H9 (cell line): ENCODE results near the gene ZDHHC1. TPM values are rescaled to one million over a fixed set of nuclear protein-coding genes. Genes with fewer than 3 reads are reported as not detected.

ENCODE experiments used
- DNase-seq: peaks from one replicate; pipeline ENCODE4 v3.0.0-alpha.2; 2017
- H2AFZ ChIP-seq: one replicate; pipeline ENCODE4 v1.6.1; 2013; ENCODE audit warnings: mild to moderate bottlenecking, low read length, control low read depth, moderate library complexity
- H2AK5ac ChIP-seq: 2 replicates; pipeline ENCODE4 v1.6.1; 2013; ENCODE audit warnings: low read length, control low read depth, mixed read lengths; ENCODE audit not compliant: insufficient read length
- H2BK120ac ChIP-seq: one replicate; pipeline ENCODE4 v1.6.1; 2013; ENCODE audit warnings: low read depth, mild to moderate bottlenecking, low read length, control low read depth, inconsistent platforms; ENCODE audit not compliant: poor library complexity, severe bottlenecking
- H2BK12ac ChIP-seq: 2 replicates; pipeline ENCODE4 v1.6.1; 2013; ENCODE audit warnings: low read length, control low read depth, mixed read lengths, low read depth; ENCODE audit not compliant: insufficient read length
- H2BK15ac ChIP-seq: 2 replicates; pipeline ENCODE4 v1.6.1; 2013; ENCODE audit warnings: low read depth, low read length, control low read depth
- H2BK20ac ChIP-seq: one replicate; pipeline ENCODE4 v1.6.1; 2013; ENCODE audit warnings: low read depth, mild to moderate bottlenecking, low read length, control low read depth, inconsistent platforms; ENCODE audit not compliant: poor library complexity, severe bottlenecking
- H2BK5ac ChIP-seq: 2 replicates; pipeline ENCODE4 v1.6.1; 2013; ENCODE audit warnings: low read length, control low read depth, mixed read lengths; ENCODE audit not compliant: insufficient read length
- H3K14ac ChIP-seq: 2 replicates; pipeline ENCODE4 v1.6.1; 2013; ENCODE audit warnings: low read length, control low read depth; ENCODE audit not compliant: insufficient read depth
- H3K18ac ChIP-seq: 2 replicates; pipeline ENCODE4 v1.6.1; 2013; ENCODE audit warnings: low read depth, mild to moderate bottlenecking, mixed read lengths, low read length, control low read depth; ENCODE audit not compliant: insufficient read length
- H3K23ac ChIP-seq: 2 replicates; pipeline ENCODE4 v1.6.1; 2013; ENCODE audit warnings: low read length, control low read depth, mixed read lengths, low read depth; ENCODE audit not compliant: insufficient read length
- H3K23me2 ChIP-seq: 2 replicates; pipeline ENCODE4 v1.6.1; 2013; ENCODE audit warnings: low read depth, mild to moderate bottlenecking, mixed read lengths, low read length, control low read depth; ENCODE audit not compliant: insufficient read length, poor library complexity, severe bottlenecking
- H3K27ac ChIP-seq: 2 replicates; pipeline ENCODE4 v1.5.1; 2013; ENCODE audit warnings: low read length, control low read depth, mixed read lengths, low read depth; ENCODE audit not compliant: insufficient read length
- H3K27me3 ChIP-seq: 2 replicates; pipeline ENCODE4 v1.6.1; 2013; ENCODE audit warnings: low read length, control low read depth, inconsistent platforms; ENCODE audit not compliant: insufficient read depth
- H3K4ac ChIP-seq: 2 replicates; pipeline ENCODE4 v1.6.1; 2013; ENCODE audit warnings: low read depth, mild to moderate bottlenecking, control low read depth, inconsistent platforms, low read length, moderate library complexity
- H3K4me1 ChIP-seq: 2 replicates; pipeline ENCODE4 v1.6.1; 2013; ENCODE audit warnings: low read length, control low read depth, inconsistent platforms; ENCODE audit not compliant: insufficient read depth
- H3K4me2 ChIP-seq: 2 replicates; pipeline ENCODE4 v1.6.1; 2013; ENCODE audit warnings: low read length, control low read depth, mixed read lengths; ENCODE audit not compliant: insufficient read length, insufficient read depth
- H3K56ac ChIP-seq: 2 replicates; pipeline ENCODE4 v1.6.1; 2013; ENCODE audit warnings: low read depth, mild to moderate bottlenecking, mixed read lengths, low read length, control low read depth; ENCODE audit not compliant: insufficient read length
- H3K79me1 ChIP-seq: 2 replicates; pipeline ENCODE4 v1.6.1; 2013; ENCODE audit warnings: low read depth, mild to moderate bottlenecking, moderate library complexity, low read length, control low read depth, inconsistent platforms; ENCODE audit not compliant: insufficient read depth, poor library complexity, severe bottlenecking
- H3K79me2 ChIP-seq: 2 replicates; pipeline ENCODE4 v1.6.1; 2013; ENCODE audit warnings: low read length, control low read depth, inconsistent platforms; ENCODE audit not compliant: insufficient read depth
- H3K9ac ChIP-seq: 2 replicates; pipeline ENCODE4 v1.6.1; 2013; ENCODE audit warnings: low read length, control low read depth, mixed read lengths; ENCODE audit not compliant: insufficient read length; ENCODE audit errors: extremely low read depth
- H3K9me3 ChIP-seq: one replicate; pipeline ENCODE4 v1.6.1; 2013; ENCODE audit warnings: low read depth, low read length, inconsistent platforms; ENCODE audit not compliant: control insufficient read depth
- H3T11ph ChIP-seq: one replicate; pipeline ENCODE4 v1.6.1; 2013; ENCODE audit warnings: mild to moderate bottlenecking, low read length, control low read depth, inconsistent platforms
- H4K20me1 ChIP-seq: one replicate; pipeline ENCODE4 v1.6.1; 2013; ENCODE audit not compliant: control insufficient read depth, insufficient read length, insufficient read depth
- H4K5ac ChIP-seq: 2 replicates; pipeline ENCODE4 v1.6.1; 2013; ENCODE audit warnings: low read depth, mild to moderate bottlenecking, mixed read lengths, low read length, control low read depth; ENCODE audit not compliant: insufficient read length
- H4K8ac ChIP-seq: replicated peaks from 2 replicates; pipeline ENCODE4 v1.6.1; 2013; ENCODE audit warnings: low read length, control low read depth, mixed read lengths, low read depth; ENCODE audit not compliant: insufficient read length
- H4K91ac ChIP-seq: 2 replicates; pipeline ENCODE4 v1.6.1; 2013; ENCODE audit warnings: low read depth, mild to moderate bottlenecking, moderate library complexity, mixed read lengths, low read length, control low read depth; ENCODE audit not compliant: insufficient read length
- H3K27ac Mint-ChIP-seq, 3 experiments: 2 replicates in 2 of 3; 3 replicates in 1 of 3; pipeline ENCODE4 v1.8.0; 2020 to 2021; ENCODE audit warnings: mixed read lengths in 3 of 3, mild to moderate bottlenecking in 1 of 3, moderate library complexity in 1 of 3
- H3K27me3 Mint-ChIP-seq: 2 replicates; pipeline ENCODE4 v1.8.0; 2021; ENCODE audit warnings: low read depth, mild to moderate bottlenecking, moderate library complexity, mixed read lengths
- H3K36me3 Mint-ChIP-seq, 3 experiments: 2 replicates in 2 of 3; 3 replicates in 1 of 3; pipeline ENCODE4 v1.8.0; 2020 to 2021; ENCODE audit warnings: low read depth in 3 of 3, mixed read lengths in 3 of 3; ENCODE audit not compliant: insufficient read depth in 1 of 3
- H3K4me1 Mint-ChIP-seq, 2 experiments: 2 replicates each; pipeline ENCODE4 v1.8.0; 2020; ENCODE audit warnings: mixed read lengths in 2 of 2
- H3K4me3 Mint-ChIP-seq, 2 experiments: 2 replicates in 1 of 2; 3 replicates in 1 of 2; pipeline ENCODE4 v1.8.0; 2020 to 2021; ENCODE audit warnings: mild to moderate bottlenecking in 2 of 2, mixed read lengths in 2 of 2, moderate library complexity in 1 of 2
- H3K9me3 Mint-ChIP-seq, 2 experiments: 2 replicates in 1 of 2; 3 replicates in 1 of 2; pipeline ENCODE4 v1.8.0; 2020; ENCODE audit warnings: mild to moderate bottlenecking in 2 of 2, mixed read lengths in 2 of 2, moderate library complexity in 1 of 2
- WGBS: extraction: QIAGEN DNeasy Blood & Tissue Kit; methylation state at CpG from one replicate; pipeline ENCODE4 v1.1.7; 2013; ENCODE audit warnings: missing lambda C conversion rate, low lambda C conversion rate, mixed read lengths; ENCODE audit not compliant: insufficient read length; ENCODE audit errors: extremely low coverage; 5-methylcytosine and 5-hydroxymethylcytosine counted together
- total RNA-seq: library from RNA; stranded (reverse); gene quantifications from 2 replicates; pipeline ENCODE4 v1.2.1, GENCODE V29; 2021
- TF ChIP-seq, protein P1 (sequence below): fragments of 200-600 bp; sonication (generic); conservative IDR thresholded peaks from 3 replicates; pipeline ENCODE4 v1.8.0; 2021; ENCODE audit warnings: antibody characterized with exemption, mild to moderate bottlenecking

The ZDHHC1 gene
- total RNA-seq, 1 experiment from 2014 or later: 3.7 TPM

- no peak overlapping the region for H2BK20ac ChIP-seq
- no peak overlapping the region for H3T11ph ChIP-seq
- no CpG with 5 or more reads among the region's 5 CpGs for WGBS
- no peak overlapping the region for H3K14ac ChIP-seq
- Mint-ChIP-seq H3K36me3 (no peaks in the 10 kb centered on the region), H3K9me3 (no peaks in the 10 kb centered on the region), H3K27ac (peak overlapping the region in 2 of 3 experiments; percentile 14 to 93; a peak in 4 of 7 replicates), H3K4me1 (peaks cover 19 to 25% of the 10 kb centered on the region in 2 experiments), H3K27me3 (peaks cover 57% of the 10 kb centered on the region), H3K4me3 (peak overlapping the region in 1 of 2 experiments; percentile 52; a peak in 1 of 5 replicates)
- no peak overlapping the region for H2BK5ac ChIP-seq
- H3K27me3 ChIP-seq: no peaks in the 10 kb centered on the region; the same call in 1 of the 2 replicates
- H3K79me1 ChIP-seq: no peaks in the 10 kb centered on the region
- TF ChIP-seq, protein P1, sequence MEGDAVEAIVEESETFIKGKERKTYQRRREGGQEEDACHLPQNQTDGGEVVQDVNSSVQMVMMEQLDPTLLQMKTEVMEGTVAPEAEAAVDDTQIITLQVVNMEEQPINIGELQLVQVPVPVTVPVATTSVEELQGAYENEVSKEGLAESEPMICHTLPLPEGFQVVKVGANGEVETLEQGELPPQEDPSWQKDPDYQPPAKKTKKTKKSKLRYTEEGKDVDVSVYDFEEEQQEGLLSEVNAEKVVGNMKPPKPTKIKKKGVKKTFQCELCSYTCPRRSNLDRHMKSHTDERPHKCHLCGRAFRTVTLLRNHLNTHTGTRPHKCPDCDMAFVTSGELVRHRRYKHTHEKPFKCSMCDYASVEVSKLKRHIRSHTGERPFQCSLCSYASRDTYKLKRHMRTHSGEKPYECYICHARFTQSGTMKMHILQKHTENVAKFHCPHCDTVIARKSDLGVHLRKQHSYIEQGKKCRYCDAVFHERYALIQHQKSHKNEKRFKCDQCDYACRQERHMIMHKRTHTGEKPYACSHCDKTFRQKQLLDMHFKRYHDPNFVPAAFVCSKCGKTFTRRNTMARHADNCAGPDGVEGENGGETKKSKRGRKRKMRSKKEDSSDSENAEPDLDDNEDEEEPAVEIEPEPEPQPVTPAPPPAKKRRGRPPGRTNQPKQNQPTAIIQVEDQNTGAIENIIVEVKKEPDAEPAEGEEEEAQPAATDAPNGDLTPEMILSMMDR: no peak
- H2AK5ac ChIP-seq: no peak overlapping the region
- no peak overlapping the region for H3K4me2 ChIP-seq
- no peaks in the 10 kb centered on the region for H3K23me2 ChIP-seq
- no peak overlapping the region for H3K18ac ChIP-seq
- no peak overlapping the region for H2AFZ ChIP-seq
- H4K5ac ChIP-seq: no peak overlapping the region
- H3K4ac ChIP-seq: no peak overlapping the region
- no peak overlapping the region for H2BK12ac ChIP-seq
- no peak overlapping the region for H2BK15ac ChIP-seq
- DNase-seq: no peak
- H3K23ac ChIP-seq: no peak overlapping the region
- H3K9me3 ChIP-seq: no peaks in the 10 kb centered on the region
- no peak overlapping the region for H4K8ac ChIP-seq
- H3K56ac ChIP-seq: no peak overlapping the region
- H3K79me2 ChIP-seq: no peaks in the 10 kb centered on the region
- H4K20me1 ChIP-seq: no peaks in the 10 kb centered on the region
- H4K91ac ChIP-seq: no peak overlapping the region
- peaks cover 4% of the 10 kb centered on the region; the same call in 1 of the 2 replicates for H3K4me1 ChIP-seq
- no peak overlapping the region for H2BK120ac ChIP-seq
- H3K9ac ChIP-seq: no peak overlapping the region
- no peak overlapping the region for H3K27ac ChIP-seq
Observed at GRCh38 chr16:67386861-67387455, 29.3 kb downstream of the ZDHHC1 start.
